CD4-positive, alpha-beta T cell treated with Interferon gamma for 1 hour (primary cell): Measurements from ENCODE around the gene VPS51.

Experiments
- DNase-seq: peaks from one replicate; pipeline ENCODE4 v3.0.0-alpha.2; 2020

Gene VPS51

GRCh38 chr11:65121865-65122696 lies 26.1 kb downstream of the VPS51 start, which contains the start of the genes FAU and MRPL49:
TSS of gene FAU (minus strand) at chr11:65122134. CDS start at chr11:65121813, 321 bp downstream.
TSS of gene MRPL49 (plus strand) at chr11:65122321. CDS start at chr11:65122347, 26 bp downstream.
- DNase-seq, result peak; percentile 99

- no peak for DNase-seq
Observed at GRCh38 chr11:65124480-65125196, 28.6 kb downstream of the VPS51 start.

GRCh38 chr11:65125197-65126056 lies 29.4 kb downstream of the VPS51 start:
- DNase-seq, result no peak

GRCh38 chr11:65126624-65127274 lies 30.7 kb downstream of the VPS51 start:
- no peak for DNase-seq

GRCh38 chr11:65127473-65128181 lies 31.6 kb downstream of the VPS51 start:
- DNase-seq, result no peak

- DNase-seq, result no peak
Observed at GRCh38 chr11:65128182-65129145, 32.5 kb downstream of the VPS51 start.

- peak; percentile 33 for DNase-seq
Observed at GRCh38 chr11:65129649-65130441, 33.8 kb downstream of the VPS51 start.

GRCh38 chr11:65130631-65131416 lies 34.8 kb downstream of the VPS51 start:
- DNase-seq, result no peak

- DNase-seq, result no peak
Observed at GRCh38 chr11:65131417-65131776, 35.4 kb downstream of the VPS51 start.

- no peak for DNase-seq
Observed at GRCh38 chr11:65131895-65132237, 35.9 kb downstream of the VPS51 start.

- peak; percentile 65 for DNase-seq
Observed at GRCh38 chr11:65132238-65132987, 36.4 kb downstream of the VPS51 start.

- peak; percentile 63 for DNase-seq
Observed at GRCh38 chr11:65132988-65133700, 37.1 kb downstream of the VPS51 start.

GRCh38 chr11:65133724-65134123 lies 37.7 kb downstream of the VPS51 start:
- no peak for DNase-seq

GRCh38 chr11:65134240-65134951 lies 38.4 kb downstream of the VPS51 start, which contains the start of gene SYVN1:
TSS of gene SYVN1 (minus strand) at chr11:65134519. CDS start at chr11:65133601, 918 bp downstream.
- DNase-seq, result peak; percentile 89

GRCh38 chr11:65134952-65135632 lies 39.1 kb downstream of the VPS51 start:
- DNase-seq, result peak; percentile 90

- no peak for DNase-seq
Observed at GRCh38 chr11:65135633-65136145, 39.7 kb downstream of the VPS51 start.
